Stimulated activated CD4-positive, alpha-beta T cell treated with anti-CD3 and anti-CD28 coated beads, Interleukin-1b, Interleukin-23, amount 100 ng/mL, for 48 hours (primary cell): ENCODE data around the gene NUDT7.

ENCODE experiments used
- DNase-seq: peaks from one replicate; pipeline ENCODE4 v3.0.0-alpha.2; 2020

NUDT7 gene

GRCh38 chr16:77722309-77723107 lies at the start of gene NUDT7:
TSS of gene NUDT7 (plus strand) at chr16:77722514. CDS start at chr16:77722583, 69 bp downstream.
- DNase-seq: peak; percentile 97

GRCh38 chr16:77674888-77675287 lies 47.4 kb upstream of the NUDT7 start:
- no peak for DNase-seq

- peak; percentile 49 for DNase-seq
Observed at GRCh38 chr16:77675464-77676324, 46.6 kb upstream of the NUDT7 start.

GRCh38 chr16:77677129-77677528 lies 45.2 kb upstream of the NUDT7 start:
- no peak for DNase-seq

- no peak for DNase-seq
Observed at GRCh38 chr16:77679391-77679790, 42.9 kb upstream of the NUDT7 start.

- DNase-seq: no peak
Observed at GRCh38 chr16:77679901-77680300, 42.4 kb upstream of the NUDT7 start.

GRCh38 chr16:77680496-77680895 lies 41.8 kb upstream of the NUDT7 start:
- DNase-seq: no peak

- no peak for DNase-seq
Observed at GRCh38 chr16:77682586-77682985, 39.7 kb upstream of the NUDT7 start.

- no peak for DNase-seq
Observed at GRCh38 chr16:77683397-77684180, 38.7 kb upstream of the NUDT7 start.

- no peak for DNase-seq
Observed at GRCh38 chr16:77684181-77684526, 38.2 kb upstream of the NUDT7 start.

GRCh38 chr16:77686385-77686784 lies 35.9 kb upstream of the NUDT7 start:
- DNase-seq: no peak

GRCh38 chr16:77689971-77690370 lies 32.3 kb upstream of the NUDT7 start:
- DNase-seq: no peak

GRCh38 chr16:77690416-77690815 lies 31.9 kb upstream of the NUDT7 start:
- DNase-seq: no peak

GRCh38 chr16:77692612-77693011 lies 29.7 kb upstream of the NUDT7 start:
- DNase-seq: no peak

- DNase-seq: no peak
Observed at GRCh38 chr16:77696149-77696548, 26.2 kb upstream of the NUDT7 start.

GRCh38 chr16:77700846-77701245 lies 21.5 kb upstream of the NUDT7 start:
- DNase-seq: no peak

- no peak for DNase-seq
Observed at GRCh38 chr16:77705351-77705750, 17.0 kb upstream of the NUDT7 start.

GRCh38 chr16:77711179-77711578 lies 11.1 kb upstream of the NUDT7 start:
- DNase-seq: no peak

GRCh38 chr16:77711775-77712174 lies 10.5 kb upstream of the NUDT7 start:
- DNase-seq: no peak

GRCh38 chr16:77715145-77715544 lies 7.2 kb upstream of the NUDT7 start:
- DNase-seq: no peak

- no peak for DNase-seq
Observed at GRCh38 chr16:77721752-77722308, 484 bp upstream of the NUDT7 start.

GRCh38 chr16:77723108-77723514 lies 797 bp downstream of the NUDT7 start:
- no peak for DNase-seq

- DNase-seq: no peak
Observed at GRCh38 chr16:77724174-77724573, 1.9 kb downstream of the NUDT7 start.
